ENCODE measurements around the gene POU5F2. TPM values are rescaled to one million over a fixed set of nuclear protein-coding genes. Genes with fewer than 3 reads are reported as not detected.

Gene POU5F2
- 0.95 and 1.1 TPM in 2 replicates for total RNA-seq (2021)
- Bru-seq, nascent RNA = percentile 64 among the genes with signal in this experiment
- percentile 79 among the genes with signal in this experiment for BruChase-seq, experiment 1, labeled RNA remaining after a 2-hour chase
- BruChase-seq, experiment 2, labeled RNA remaining after a 6-hour chase = percentile 56 among the genes with signal in this experiment
- long read RNA-seq = 0 reads

GRCh38 chr5:93741136-93741811 is at the start of gene POU5F2:
Gene POU5F2 (minus strand): TSS chr5:93741600. CDS start chr5:93741563, 37 bp downstream.
- Histone ChIP-seq H3K27me3 (ENCODE audit: insufficient read depth, low read depth) (no peaks in the 10 kb centered on the region), H4K20me1 (ENCODE audit: insufficient read depth) (no peaks in the 10 kb centered on the region), H3K79me2 (ENCODE audit: low read depth) (no peaks in the 10 kb centered on the region), H3K4me3 (no peak within 1 kb of the TSS), H3K4me1 (replicated peaks; ENCODE audit: insufficient read depth) (no peaks in the 10 kb centered on the region), H3K36me3 (ENCODE audit: low read depth) (no peaks in the 10 kb centered on the region), H3K9me3 (ENCODE audit: insufficient read depth, low read depth) (peaks cover 7% of the 10 kb centered on the region; the same call in 1 of the 2 replicates), H3F3A (ENCODE audit: insufficient read depth, low read depth) (no peaks in the 10 kb centered on the region), H3K27ac (no peak within 1 kb of the TSS), H3K9me2 (ENCODE audit: insufficient read depth) (no peaks in the 10 kb centered on the region), H3K4me2 (no peak within 1 kb of the TSS), H2AFZ (no peak within 1 kb of the TSS)
- ChIA-PET CTCF (no interaction called here), POLR2A (ENCODE audit: unreplicated experiment) (no interaction called here)
- no peak for TF ChIP-seq EZH2 (IDR thresholded peaks at IDR 0.05; ENCODE audit: low read depth)
- TF ChIP-seq CTCF (conservative IDR thresholded peaks at IDR 0.05) = no peak
- no peak for DNase-seq
- intact Hi-C loops (cut with micrococcal nuclease; ENCODE audit: unreplicated experiment) = no loop called here
- no TSS peak for BruUV-seq (replicated peaks)

- DNase-seq = peak in 1 of 2 experiments; percentile 40
- no peaks in the 10 kb centered on the region for H3K9me2 ChIP-seq (ENCODE audit: insufficient read depth)
- H3K27me3 ChIP-seq (ENCODE audit: insufficient read depth, low read depth) = no peaks in the 10 kb centered on the region
- peaks cover 22% of the 10 kb centered on the region for H3K4me1 ChIP-seq (replicated peaks; ENCODE audit: insufficient read depth)
- H3K27ac ChIP-seq = no peak overlapping the region
- TF ChIP-seq EZH2 (IDR thresholded peaks at IDR 0.05; ENCODE audit: low read depth) = no peak
- TF ChIP-seq CTCF (conservative IDR thresholded peaks at IDR 0.05) = no peak
- no peak overlapping the region for H3K4me3 ChIP-seq
- no peak overlapping the region for H2AFZ ChIP-seq
- no peak overlapping the region for H3K4me2 ChIP-seq
- intact Hi-C loops (cut with micrococcal nuclease; ENCODE audit: unreplicated experiment) = no loop called here
- ChIA-PET CTCF (no interaction called here), POLR2A (ENCODE audit: unreplicated experiment) (no interaction called here)
- no peaks in the 10 kb centered on the region for H3K9me3 ChIP-seq (ENCODE audit: insufficient read depth, low read depth)
- BruUV-seq (replicated peaks) = no TSS peak
- no peaks in the 10 kb centered on the region for H3K79me2 ChIP-seq (ENCODE audit: low read depth)
- peaks cover 3% of the 10 kb centered on the region; the same call in 1 of the 2 replicates for H3F3A ChIP-seq (ENCODE audit: insufficient read depth, low read depth)
- no peaks in the 10 kb centered on the region for H4K20me1 ChIP-seq (ENCODE audit: insufficient read depth)
- no peaks in the 10 kb centered on the region for H3K36me3 ChIP-seq (ENCODE audit: low read depth)
Observed at GRCh38 chr5:93790401-93790800, 49.0 kb upstream of the POU5F2 start.

GRCh38 chr5:93789173-93790067 is 48.0 kb upstream of the POU5F2 start:
- no peak; the same call in 1 of the 2 replicates for TF ChIP-seq CTCF (conservative IDR thresholded peaks at IDR 0.05)
- TF ChIP-seq EZH2 (IDR thresholded peaks at IDR 0.05; ENCODE audit: low read depth) = no peak
- peak in 1 of 2 experiments; percentile 77 for DNase-seq
- no peaks in the 10 kb centered on the region for H3K36me3 ChIP-seq (ENCODE audit: low read depth)
- H4K20me1 ChIP-seq (ENCODE audit: insufficient read depth) = no peaks in the 10 kb centered on the region
- intact Hi-C loops (cut with micrococcal nuclease; ENCODE audit: unreplicated experiment) = no loop called here
- CTCF ChIA-PET = interaction anchor here (0.9 to 1.0 kb wide), 2 partner anchors 12 to 948 kb away, joined by 3 read pairs; no protein-coding TSS in a partner anchor
- no peaks in the 10 kb centered on the region for H3K79me2 ChIP-seq (ENCODE audit: low read depth)
- no peaks in the 10 kb centered on the region for H3K9me3 ChIP-seq (ENCODE audit: insufficient read depth, low read depth)
- BruUV-seq (replicated peaks) = no TSS peak
- no peaks in the 10 kb centered on the region for H3K27me3 ChIP-seq (ENCODE audit: insufficient read depth, low read depth)
- no peaks in the 10 kb centered on the region; the same call in 1 of the 2 replicates for H3K9me2 ChIP-seq (ENCODE audit: insufficient read depth)
- no peak overlapping the region for H3K27ac ChIP-seq
- H3F3A ChIP-seq (ENCODE audit: insufficient read depth, low read depth) = peaks cover 3% of the 10 kb centered on the region; the same call in 1 of the 2 replicates
- H3K4me1 ChIP-seq (replicated peaks; ENCODE audit: insufficient read depth) = peaks cover 13% of the 10 kb centered on the region
- H3K4me2 ChIP-seq = peak overlapping the region; percentile 40
- H2AFZ ChIP-seq = no peak overlapping the region
- H3K4me3 ChIP-seq = no peak overlapping the region
- POLR2A ChIA-PET (ENCODE audit: unreplicated experiment) = no interaction called here

Data from PC-9 (cell line).